ENCODE measurements around the gene PTPRJ. TPM values are rescaled to one million over a fixed set of nuclear protein-coding genes. Genes with fewer than 3 reads are reported as not detected.

Gene PTPRJ
- total RNA-seq, 1 donor, result 10.9 TPM

- Histone ChIP-seq H3K4me2 (ENCODE audit: insufficient read depth, low read length) (peak overlapping the region; percentile 68), H3K27ac (ENCODE audit: low read depth, low read length) (no peak overlapping the region), H3K9me3 (ENCODE audit: low read depth, low read length) (no peaks in the 10 kb centered on the region), H3K4me1 (ENCODE audit: insufficient read depth, low read length) (peaks cover 36% of the 10 kb centered on the region), H3K36me3 (ENCODE audit: insufficient read depth, low read length) (no peaks in the 10 kb centered on the region), H3K27me3 (ENCODE audit: insufficient read depth, low read length) (no peaks in the 10 kb centered on the region), H3K4me3 (ENCODE audit: insufficient read depth, low read length) (peak overlapping the region; percentile 83), H4K20me1 (ENCODE audit: insufficient read depth, low read length) (no peaks in the 10 kb centered on the region), H3K79me2 (ENCODE audit: insufficient read depth, low read length) (peaks cover 29% of the 10 kb centered on the region), H2AFZ (ENCODE audit: low read length) (peak overlapping the region; percentile 88)
- peak; percentile 85 for DNase-seq (ENCODE audit: insufficient read length, low spot score, missing footprints)
- no peak for TF ChIP-seq CTCF (IDR thresholded peaks at IDR 0.05; ENCODE audit: extremely low read depth, low read depth, low read length)
Observed at GRCh38 chr11:47979378-47980087, 826 bp upstream of the PTPRJ start.

GRCh38 chr11:47980907-47981621 lies 705 bp downstream of the PTPRJ start:
- Histone ChIP-seq H3K36me3 (ENCODE audit: insufficient read depth, low read length) (no peaks in the 10 kb centered on the region), H3K4me2 (ENCODE audit: insufficient read depth, low read length) (peak overlapping the region; percentile 93), H4K20me1 (ENCODE audit: insufficient read depth, low read length) (no peaks in the 10 kb centered on the region), H3K4me1 (ENCODE audit: insufficient read depth, low read length) (peaks cover 27% of the 10 kb centered on the region), H3K4me3 (ENCODE audit: insufficient read depth, low read length) (peak overlapping the region; percentile 83), H2AFZ (ENCODE audit: low read length) (peak overlapping the region; percentile 29), H3K9me3 (ENCODE audit: low read depth, low read length) (no peaks in the 10 kb centered on the region), H3K27ac (ENCODE audit: low read depth, low read length) (peak overlapping the region; percentile 53), H3K27me3 (ENCODE audit: insufficient read depth, low read length) (no peaks in the 10 kb centered on the region), H3K79me2 (ENCODE audit: insufficient read depth, low read length) (peaks cover 44% of the 10 kb centered on the region)
- TF ChIP-seq CTCF (IDR thresholded peaks at IDR 0.05; ENCODE audit: extremely low read depth, low read depth, low read length), result no peak
- peak; percentile 97 for DNase-seq (ENCODE audit: insufficient read length, low spot score, missing footprints)

GRCh38 chr11:47981667-47982404 lies 1.5 kb downstream of the PTPRJ start:
- H3K79me2 ChIP-seq (ENCODE audit: insufficient read depth, low read length), result peaks cover 52% of the 10 kb centered on the region
- H3K36me3 ChIP-seq (ENCODE audit: insufficient read depth, low read length), result no peaks in the 10 kb centered on the region
- TF ChIP-seq CTCF (IDR thresholded peaks at IDR 0.05; ENCODE audit: extremely low read depth, low read depth, low read length), result no peak
- no peaks in the 10 kb centered on the region for H4K20me1 ChIP-seq (ENCODE audit: insufficient read depth, low read length)
- H3K4me1 ChIP-seq (ENCODE audit: insufficient read depth, low read length), result peaks cover 30% of the 10 kb centered on the region
- peak overlapping the region; percentile 53 for H3K27ac ChIP-seq (ENCODE audit: low read depth, low read length)
- peak; percentile 77 for DNase-seq (ENCODE audit: insufficient read length, low spot score, missing footprints)
- peak overlapping the region; percentile 47 for H2AFZ ChIP-seq (ENCODE audit: low read length)
- H3K9me3 ChIP-seq (ENCODE audit: low read depth, low read length), result no peaks in the 10 kb centered on the region
- peak overlapping the region; percentile 93 for H3K4me2 ChIP-seq (ENCODE audit: insufficient read depth, low read length)
- no peaks in the 10 kb centered on the region for H3K27me3 ChIP-seq (ENCODE audit: insufficient read depth, low read length)
- H3K4me3 ChIP-seq (ENCODE audit: insufficient read depth, low read length), result peak overlapping the region; percentile 83
